Body of pancreas (tissue), 4 donors: ENCODE results near the gene RTN4IP1.

ENCODE experiments used
- POLR2A ChIP-seq, 3 donors: fragments of 450-650 bp; IDR thresholded peaks; one replicate each; pipeline ENCODE4 v1.6.1; 2016; ENCODE audit warnings: antibody characterized with exemption in 3 of 3, mild to moderate bottlenecking in 2 of 3
- TF ChIP-seq, protein P1 (sequence below), 7 experiments: fragments of 450-650 bp in 4 of 7; fragments of 200-600 bp in 3 of 7; sonication (generic) in 3 of 7; IDR thresholded peaks; one replicate each; pipeline ENCODE4 v1.5.1; 2016 to 2019; ENCODE audit warnings: antibody characterized with exemption in 7 of 7

DNA sequence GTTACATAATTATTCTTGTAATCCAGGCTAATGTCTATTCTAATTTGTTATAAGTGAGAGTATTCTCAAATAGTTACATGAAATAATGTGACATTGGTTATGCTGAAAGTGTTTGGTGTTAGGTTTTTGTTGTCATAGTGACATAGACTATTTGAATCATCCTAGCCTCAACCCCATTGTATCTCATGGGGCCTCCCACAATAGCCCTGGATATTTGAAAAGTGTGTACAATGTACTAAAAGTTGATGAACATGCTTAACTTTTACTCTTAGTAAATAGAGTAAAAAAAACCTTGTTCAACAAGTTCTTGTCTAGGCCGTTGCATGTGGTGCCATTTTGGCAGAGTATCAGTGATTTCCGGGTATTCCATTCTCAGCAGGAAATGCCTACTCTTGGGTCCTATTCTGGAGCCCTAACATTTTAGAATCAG, 83.0 kb downstream of the RTN4IP1 start:
- TF ChIP-seq, protein P1, sequence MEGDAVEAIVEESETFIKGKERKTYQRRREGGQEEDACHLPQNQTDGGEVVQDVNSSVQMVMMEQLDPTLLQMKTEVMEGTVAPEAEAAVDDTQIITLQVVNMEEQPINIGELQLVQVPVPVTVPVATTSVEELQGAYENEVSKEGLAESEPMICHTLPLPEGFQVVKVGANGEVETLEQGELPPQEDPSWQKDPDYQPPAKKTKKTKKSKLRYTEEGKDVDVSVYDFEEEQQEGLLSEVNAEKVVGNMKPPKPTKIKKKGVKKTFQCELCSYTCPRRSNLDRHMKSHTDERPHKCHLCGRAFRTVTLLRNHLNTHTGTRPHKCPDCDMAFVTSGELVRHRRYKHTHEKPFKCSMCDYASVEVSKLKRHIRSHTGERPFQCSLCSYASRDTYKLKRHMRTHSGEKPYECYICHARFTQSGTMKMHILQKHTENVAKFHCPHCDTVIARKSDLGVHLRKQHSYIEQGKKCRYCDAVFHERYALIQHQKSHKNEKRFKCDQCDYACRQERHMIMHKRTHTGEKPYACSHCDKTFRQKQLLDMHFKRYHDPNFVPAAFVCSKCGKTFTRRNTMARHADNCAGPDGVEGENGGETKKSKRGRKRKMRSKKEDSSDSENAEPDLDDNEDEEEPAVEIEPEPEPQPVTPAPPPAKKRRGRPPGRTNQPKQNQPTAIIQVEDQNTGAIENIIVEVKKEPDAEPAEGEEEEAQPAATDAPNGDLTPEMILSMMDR (IDR thresholded peaks at IDR 0.05): no peak
- no peak for TF ChIP-seq POLR2A (IDR thresholded peaks at IDR 0.05)
